Adrenal gland (tissue), 5 donors: ENCODE data around the gene TOR2A.

Source experiments
- CTCF ChIP-seq, 6 experiments: fragments of 450-650 bp in 4 of 6; fragments of 200-600 bp in 2 of 6; sonication (generic) in 1 of 6; IDR thresholded peaks; 1 replicate in 5 of 6; 2 replicates in 1 of 6; pipeline versions ENCODE4 v1.5.1 to v1.8.0; 2016 to 2021; ENCODE audit warnings: antibody characterized with exemption in 6 of 6, mild to moderate bottlenecking in 2 of 6, moderate library complexity in 1 of 6
- POLR2A ChIP-seq, 2 donors: fragments of 450-650 bp; IDR thresholded peaks; one replicate each; pipeline ENCODE4 v1.6.1; 2017; ENCODE audit warnings: antibody characterized with exemption in 2 of 2, mild to moderate bottlenecking in 2 of 2, moderate library complexity in 1 of 2
- donor health status: DM: no; HTN: no; CAD: no.

GRCh38 chr9:127776195-127776923 is 41.3 kb upstream of the TOR2A start:
- TF ChIP-seq CTCF (IDR thresholded peaks at IDR 0.05) (no peak), POLR2A (IDR thresholded peaks at IDR 0.05) (no peak)
